ENCODE results near the gene SDF4. TPM values are rescaled to one million over a fixed set of nuclear protein-coding genes. Genes with fewer than 3 reads are reported as not detected.

The SDF4 gene
- total and polyA plus RNA-seq, 2 of the 4 experiments (the other 2 are of a cell fraction), result 57.0 to 250 TPM

DNA sequence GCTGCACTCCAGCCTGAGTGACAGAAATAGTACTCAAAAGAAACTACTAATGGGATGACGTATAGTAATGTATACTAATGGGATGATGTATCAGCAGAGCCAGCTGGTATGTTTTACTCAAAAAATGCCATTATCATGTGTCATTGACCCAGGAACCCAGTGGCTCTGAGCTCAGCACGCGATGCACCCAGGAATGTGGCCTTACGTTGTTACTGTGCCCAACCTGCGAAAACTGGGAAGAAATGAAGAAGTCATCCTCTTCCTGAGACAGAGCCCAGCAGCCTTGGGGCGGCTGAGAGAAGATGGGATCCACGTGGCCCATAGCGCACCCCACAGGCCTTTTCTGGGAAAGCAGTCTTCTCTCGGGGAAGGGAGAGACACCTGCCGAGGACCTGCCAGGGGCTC, 33.1 kb upstream of the SDF4 start:
- Histone ChIP-seq H2BK20ac (ENCODE audit: low read depth, low read length) (peak overlapping the region; percentile 93), H3K36me3 (ENCODE audit: control insufficient read depth, insufficient read depth, low read length) (peaks cover 54% of the 10 kb centered on the region), H2BK120ac (ENCODE audit: low read depth, low read length) (peak overlapping the region; percentile 97), H3K79me1 (ENCODE audit: low read depth in 1 of 2, low read length in 2 of 2) (peaks cover 24 to 57% of the 10 kb centered on the region in 2 experiments), H3K4me3 (ENCODE audit: insufficient read depth, low read depth, low read length) (no peak overlapping the region), H2BK5ac (ENCODE audit: low read depth, low read length, poor library complexity, severe bottlenecking) (peak overlapping the region; percentile 100), H2AFZ (replicated peaks; ENCODE audit: low read length, poor library complexity) (peak overlapping the region; percentile 4), H2BK15ac (ENCODE audit: low read depth, low read length) (peak overlapping the region; percentile 68; the same call in 2 of the 3 replicates), H3K27ac (ENCODE audit: insufficient read depth, low read length) (peak overlapping the region; percentile 96), H4K20me1 (ENCODE audit: insufficient read depth, low read length) (peaks cover 5% of the 10 kb centered on the region; the same call in 1 of the 2 replicates), H3K4me2 (ENCODE audit: low read depth, low read length) (peak overlapping the region; percentile 49), H3K23ac (ENCODE audit: low read depth, low read length) (peak overlapping the region; percentile 94), H3K9ac (ENCODE audit: low read depth, low read length) (peak overlapping the region; percentile 64), H4K91ac (ENCODE audit: insufficient read depth, low read depth, low read length) (peak overlapping the region; percentile 99), H2AK9ac (replicated peaks; ENCODE audit: low read depth, low read length, poor library complexity) (peak overlapping the region; percentile 95), H3K9me3 (ENCODE audit: control insufficient read depth, insufficient read depth, low read length) (no peaks in the 10 kb centered on the region), H3K56ac (ENCODE audit: extremely low read depth, insufficient read depth, low read length) (peak overlapping the region; percentile 96), H3K9me1 (ENCODE audit: insufficient read depth, low read length) (peaks cover 26% of the 10 kb centered on the region), H3K27me3 (ENCODE audit: control insufficient read depth, insufficient read depth, low read length) (no peaks in the 10 kb centered on the region), H3K14ac (replicated peaks; ENCODE audit: low read depth, low read length) (peak overlapping the region; percentile 97), H3K4ac (ENCODE audit: low read depth, low read length) (peak overlapping the region; percentile 98), H4K8ac (ENCODE audit: low read depth in 2 of 2, low read length in 2 of 2) (peak overlapping the region; percentile 66 to 92), H2AK5ac (ENCODE audit: low read depth, low read length) (peak overlapping the region; percentile 99), H4K5ac (ENCODE audit: low read depth, low read length) (peak overlapping the region; percentile 82), H3K4me1 (ENCODE audit: control insufficient read depth, insufficient read depth, low read length) (peaks cover 33% of the 10 kb centered on the region), H3K18ac (ENCODE audit: low read depth, low read length) (peak overlapping the region; percentile 75)
- ATAC-seq (ENCODE audit: low read depth) (peak; percentile 85), DNase-seq (peak; percentile 100)
- in situ Hi-C loops (cut with MboI; ENCODE audit: low sequenced_read_pairs) (no loop called here), dilution Hi-C loops (cut with HindIII; ENCODE audit: low sequenced_read_pairs, unreplicated experiment) (no loop called here), intact Hi-C loops (cut with micrococcal nuclease) (loop anchor here (1.0 kb wide), 1 partner anchor 8 kb away; the partner anchor contains the start of gene UBE2J2)
- ChIA-PET CTCF (interaction anchor here (0.9 to 1.4 kb wide), 3 partner anchors 15 to 143 kb away, joined by 3 to 6 read pairs (median 4); no protein-coding TSS in a partner anchor), POLR2A (ENCODE audit: unreplicated experiment) (interaction anchor here (0.9 kb wide), 1 partner anchor 8 kb away, joined by 5 read pairs; the partner anchor contains the start of gene UBE2J2)
- BruUV-seq (replicated peaks), result no TSS peak
- WGBS, 2 experiments (ENCODE audit: extremely low coverage in 2 of 2, insufficient read length in 1 of 2), result 0% methylated on average over 1 of the region's 10 CpGs; no CpG with 5 or more reads in 1 of the 2 experiments
- peak; percentile 44 for TF ChIP-seq MAFK (IDR thresholded peaks at IDR 0.05; ENCODE audit: low read depth, low read length)
- peak; percentile 59; the same call in 1 of the 2 replicates for TF ChIP-seq NFE2L2 (IDR thresholded peaks at IDR 0.05; ENCODE audit: low read depth, low read length)
- TF ChIP-seq CEBPB (IDR thresholded peaks at IDR 0.05; ENCODE audit: low read depth, low read length), result peak; percentile 17; the same call in 1 of the 2 replicates
- TF ChIP-seq RFX5 (IDR thresholded peaks at IDR 0.05; ENCODE audit: low read depth, low read length), result no peak
- TF ChIP-seq RCOR1 (IDR thresholded peaks at IDR 0.05; ENCODE audit: insufficient replicate concordance, low read length), result peak; percentile 98
- TF ChIP-seq BHLHE40 (IDR thresholded peaks at IDR 0.05; ENCODE audit: low read depth, low read length), result peak; percentile 96
- peak; percentile 62; the same call in 1 of the 2 replicates for TF ChIP-seq MXI1 (IDR thresholded peaks at IDR 0.05; ENCODE audit: borderline replicate concordance, low read depth, low read length)
- TF ChIP-seq RAD21 (IDR thresholded peaks at IDR 0.05; ENCODE audit: low read length), result peak; percentile 70
- TF ChIP-seq, protein P1, sequence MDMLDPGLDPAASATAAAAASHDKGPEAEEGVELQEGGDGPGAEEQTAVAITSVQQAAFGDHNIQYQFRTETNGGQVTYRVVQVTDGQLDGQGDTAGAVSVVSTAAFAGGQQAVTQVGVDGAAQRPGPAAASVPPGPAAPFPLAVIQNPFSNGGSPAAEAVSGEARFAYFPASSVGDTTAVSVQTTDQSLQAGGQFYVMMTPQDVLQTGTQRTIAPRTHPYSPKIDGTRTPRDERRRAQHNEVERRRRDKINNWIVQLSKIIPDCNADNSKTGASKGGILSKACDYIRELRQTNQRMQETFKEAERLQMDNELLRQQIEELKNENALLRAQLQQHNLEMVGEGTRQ (IDR thresholded peaks at IDR 0.05; ENCODE audit: low read depth, low read length), result peak; percentile 59
- TF ChIP-seq SMC3 (IDR thresholded peaks at IDR 0.05; ENCODE audit: low read depth, low read length), result peak; percentile 37
- peak; percentile 19; the same call in 1 of the 2 replicates for TF ChIP-seq MAZ (IDR thresholded peaks at IDR 0.05; ENCODE audit: borderline replicate concordance, low read depth, low read length)
- TF ChIP-seq CHD1 (IDR thresholded peaks at IDR 0.05; ENCODE audit: low read depth, low read length), result no peak
- TF ChIP-seq, protein P2, sequence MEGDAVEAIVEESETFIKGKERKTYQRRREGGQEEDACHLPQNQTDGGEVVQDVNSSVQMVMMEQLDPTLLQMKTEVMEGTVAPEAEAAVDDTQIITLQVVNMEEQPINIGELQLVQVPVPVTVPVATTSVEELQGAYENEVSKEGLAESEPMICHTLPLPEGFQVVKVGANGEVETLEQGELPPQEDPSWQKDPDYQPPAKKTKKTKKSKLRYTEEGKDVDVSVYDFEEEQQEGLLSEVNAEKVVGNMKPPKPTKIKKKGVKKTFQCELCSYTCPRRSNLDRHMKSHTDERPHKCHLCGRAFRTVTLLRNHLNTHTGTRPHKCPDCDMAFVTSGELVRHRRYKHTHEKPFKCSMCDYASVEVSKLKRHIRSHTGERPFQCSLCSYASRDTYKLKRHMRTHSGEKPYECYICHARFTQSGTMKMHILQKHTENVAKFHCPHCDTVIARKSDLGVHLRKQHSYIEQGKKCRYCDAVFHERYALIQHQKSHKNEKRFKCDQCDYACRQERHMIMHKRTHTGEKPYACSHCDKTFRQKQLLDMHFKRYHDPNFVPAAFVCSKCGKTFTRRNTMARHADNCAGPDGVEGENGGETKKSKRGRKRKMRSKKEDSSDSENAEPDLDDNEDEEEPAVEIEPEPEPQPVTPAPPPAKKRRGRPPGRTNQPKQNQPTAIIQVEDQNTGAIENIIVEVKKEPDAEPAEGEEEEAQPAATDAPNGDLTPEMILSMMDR (conservative IDR thresholded peaks at IDR 0.05; ENCODE audit: low read depth, low read length), result peak; percentile 72
- no peak; the same call in 1 of the 2 replicates for TF ChIP-seq POLR2A (IDR thresholded peaks at IDR 0.05; ENCODE audit: low read depth, low read length)
- TF ChIP-seq, protein P3, sequence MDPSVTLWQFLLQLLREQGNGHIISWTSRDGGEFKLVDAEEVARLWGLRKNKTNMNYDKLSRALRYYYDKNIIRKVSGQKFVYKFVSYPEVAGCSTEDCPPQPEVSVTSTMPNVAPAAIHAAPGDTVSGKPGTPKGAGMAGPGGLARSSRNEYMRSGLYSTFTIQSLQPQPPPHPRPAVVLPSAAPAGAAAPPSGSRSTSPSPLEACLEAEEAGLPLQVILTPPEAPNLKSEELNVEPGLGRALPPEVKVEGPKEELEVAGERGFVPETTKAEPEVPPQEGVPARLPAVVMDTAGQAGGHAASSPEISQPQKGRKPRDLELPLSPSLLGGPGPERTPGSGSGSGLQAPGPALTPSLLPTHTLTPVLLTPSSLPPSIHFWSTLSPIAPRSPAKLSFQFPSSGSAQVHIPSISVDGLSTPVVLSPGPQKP (IDR thresholded peaks at IDR 0.05; ENCODE audit: borderline replicate concordance, low read depth, low read length), result no peak

All from IMR-90 (cell line).